ENCODE data around the gene SLC39A9.

- no peak for TF ChIP-seq CTCF (IDR thresholded peaks at IDR 0.05)
- no peak for TF ChIP-seq POLR2AphosphoS5 (IDR thresholded peaks at IDR 0.05)
- no peak for TF ChIP-seq POLR2A (IDR thresholded peaks at IDR 0.05)
Measured at GRCh38 chr14:69395929-69396328, 2.6 kb upstream of the SLC39A9 start.
